A673 (cell line): ENCODE measurements around the gene LMCD1. TPM values are rescaled to one million over a fixed set of nuclear protein-coding genes. Genes with fewer than 3 reads are reported as not detected.

Experiments used
- BruUV-seq: library from RNA; stranded (reverse); fragments of 400-500 nt; replicated peaks from 2 replicates; lab custom pipeline; 2021; lab: Mats Ljungman, UMichigan
- CTCF ChIA-PET: fragments of 300-600 bp; sonication (Branson Sonifier 250); formaldehyde crosslinking; loops from one replicate; lab custom pipeline; 2022; ENCODE audit warnings: antibody characterized with exemption; lab: Charles Lee
- POLR2A ChIA-PET: fragments of 300-600 bp; sonication (Branson Sonifier 250); formaldehyde crosslinking; loops from one replicate; lab custom pipeline; 2022; ENCODE audit warnings: antibody characterized with exemption; ENCODE audit not compliant: low non-redundant PET; lab: Charles Lee
- DNase-seq: peaks from one replicate; pipeline ENCODE4 v3.0.0-alpha.2; 2015; ENCODE audit warnings: low spot score
- H3K27ac ChIP-seq: fragments of 200-600 bp; sonication (generic); 2 replicates; pipeline ENCODE4 v1.5.1; 2016; ENCODE audit warnings: mixed run types, low read depth, mild to moderate bottlenecking, mixed read lengths, antibody characterized with exemption, low read length; ENCODE audit not compliant: poor library complexity, severe bottlenecking
- H3K27me3 ChIP-seq: fragments of 200-600 bp; sonication (generic); replicated peaks from 2 replicates; pipeline ENCODE4 v1.6.1; 2017; ENCODE audit warnings: mixed run types, low read depth, mild to moderate bottlenecking, mixed read lengths, antibody characterized with exemption, low read length; ENCODE audit not compliant: insufficient read depth, poor library complexity
- H3K36me3 ChIP-seq: fragments of 200-600 bp; sonication (generic); 2 replicates; pipeline ENCODE4 v1.6.1; 2016; ENCODE audit warnings: mixed run types, mild to moderate bottlenecking, mixed read lengths, antibody characterized with exemption, low read length; ENCODE audit not compliant: insufficient read depth, poor library complexity, severe bottlenecking
- H3K4me1 ChIP-seq: fragments of 200-600 bp; sonication (generic); 2 replicates; pipeline ENCODE4 v1.6.1; 2017; ENCODE audit warnings: mixed run types, mild to moderate bottlenecking, mixed read lengths, antibody characterized with exemption, low read length; ENCODE audit not compliant: insufficient read depth, poor library complexity, severe bottlenecking
- H3K4me3 ChIP-seq: fragments of 200-600 bp; sonication (generic); 2 replicates; pipeline ENCODE4 v1.5.1; 2016; ENCODE audit warnings: low read depth, mixed run types, mild to moderate bottlenecking, mixed read lengths, low read length; ENCODE audit not compliant: poor library complexity, severe bottlenecking
- H3K9me3 ChIP-seq: fragments of 200-600 bp; sonication (generic); 2 replicates; pipeline ENCODE4 v1.6.1; 2016; ENCODE audit warnings: mixed run types, low read depth, mild to moderate bottlenecking, mixed read lengths, antibody characterized with exemption, low read length; ENCODE audit not compliant: poor library complexity, severe bottlenecking
- EZH2 ChIP-seq: fragments of 200-600 bp; sonication (generic); IDR thresholded peaks from 2 replicates; pipeline ENCODE4 v1.6.1; 2017; ENCODE audit warnings: borderline replicate concordance, low read depth, mild to moderate bottlenecking, mixed read lengths, antibody characterized with exemption, low read length; ENCODE audit not compliant: poor library complexity, severe bottlenecking
- intact Hi-C: fragments of 100-400 bp; cut with micrococcal nuclease; formaldehyde crosslinking; loops from one replicate; pipeline ENCODE4 v1.10.0; 2022; ENCODE audit not compliant: unreplicated experiment
- total RNA-seq: library from RNA; stranded (reverse); gene quantifications from 2 replicates; pipeline ENCODE4 v1.2.3, GENCODE V29; 2021
- TF ChIP-seq, protein P1 (sequence below): fragments of 300-800, 200-600 bp; sonication (generic); conservative IDR thresholded peaks from 2 replicates; pipeline ENCODE4 v1.5.1; 2017; ENCODE audit warnings: low read depth, mild to moderate bottlenecking, antibody characterized with exemption, low read length, moderate library complexity, mixed read lengths

The LMCD1 gene
- total RNA-seq, 1 experiment from 2014 or later = 4.3 TPM

DNA sequence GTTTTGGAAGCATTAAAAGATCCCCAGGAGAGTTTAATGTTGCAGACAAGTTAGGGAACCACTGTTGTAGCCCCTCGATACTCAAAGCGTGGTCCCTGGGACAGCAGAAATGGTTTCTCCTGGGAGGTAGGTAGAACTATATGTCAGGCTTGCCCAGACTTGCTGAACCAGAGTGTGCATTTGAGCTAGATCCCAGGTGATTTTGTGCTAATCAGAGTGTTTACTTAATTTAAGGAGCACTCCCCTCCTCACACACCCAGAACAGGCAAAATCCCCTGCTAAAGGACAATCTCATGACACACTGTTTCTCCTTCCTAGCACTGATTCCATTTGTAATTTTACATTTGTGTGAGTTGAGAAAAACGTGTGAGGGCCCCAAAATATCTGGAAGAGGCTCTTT is 24.3 kb downstream of the LMCD1 start:
- no peak for DNase-seq
- no peak overlapping the region for H3K4me3 ChIP-seq
- intact Hi-C loops = no loop called here
- ChIA-PET POLR2A (no interaction called here), CTCF (no interaction called here)
- TF ChIP-seq EZH2 = no peak
- TF ChIP-seq, protein P1, sequence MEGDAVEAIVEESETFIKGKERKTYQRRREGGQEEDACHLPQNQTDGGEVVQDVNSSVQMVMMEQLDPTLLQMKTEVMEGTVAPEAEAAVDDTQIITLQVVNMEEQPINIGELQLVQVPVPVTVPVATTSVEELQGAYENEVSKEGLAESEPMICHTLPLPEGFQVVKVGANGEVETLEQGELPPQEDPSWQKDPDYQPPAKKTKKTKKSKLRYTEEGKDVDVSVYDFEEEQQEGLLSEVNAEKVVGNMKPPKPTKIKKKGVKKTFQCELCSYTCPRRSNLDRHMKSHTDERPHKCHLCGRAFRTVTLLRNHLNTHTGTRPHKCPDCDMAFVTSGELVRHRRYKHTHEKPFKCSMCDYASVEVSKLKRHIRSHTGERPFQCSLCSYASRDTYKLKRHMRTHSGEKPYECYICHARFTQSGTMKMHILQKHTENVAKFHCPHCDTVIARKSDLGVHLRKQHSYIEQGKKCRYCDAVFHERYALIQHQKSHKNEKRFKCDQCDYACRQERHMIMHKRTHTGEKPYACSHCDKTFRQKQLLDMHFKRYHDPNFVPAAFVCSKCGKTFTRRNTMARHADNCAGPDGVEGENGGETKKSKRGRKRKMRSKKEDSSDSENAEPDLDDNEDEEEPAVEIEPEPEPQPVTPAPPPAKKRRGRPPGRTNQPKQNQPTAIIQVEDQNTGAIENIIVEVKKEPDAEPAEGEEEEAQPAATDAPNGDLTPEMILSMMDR = no peak
- BruUV-seq = no TSS peak
- no peaks in the 10 kb centered on the region for H3K9me3 ChIP-seq
- no peaks in the 10 kb centered on the region for H3K4me1 ChIP-seq
- H3K36me3 ChIP-seq = no peaks in the 10 kb centered on the region
- no peaks in the 10 kb centered on the region for H3K27me3 ChIP-seq
- H3K27ac ChIP-seq = no peak overlapping the region

DNA sequence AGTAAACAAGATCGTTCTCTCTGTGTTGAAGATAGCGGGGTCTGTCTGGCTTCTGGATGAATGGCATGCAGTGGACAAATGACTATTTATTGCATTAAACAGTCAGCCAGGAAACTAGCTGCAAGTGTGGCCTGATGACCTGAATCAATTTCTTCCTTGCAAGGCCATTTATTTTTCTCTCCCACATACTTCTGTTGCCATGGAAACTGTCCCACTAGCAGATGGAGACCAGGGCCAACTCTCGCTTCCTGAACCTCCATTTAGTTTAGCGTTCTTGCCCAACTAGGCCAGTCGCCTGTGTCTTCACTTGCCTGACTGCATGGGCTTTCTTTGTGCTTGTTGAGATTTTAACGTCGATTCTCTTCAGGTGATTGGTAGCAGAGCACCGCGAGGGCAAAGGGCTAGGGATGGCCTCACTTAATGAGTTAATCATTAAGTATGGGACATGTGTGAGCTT is 27.6 kb downstream of the LMCD1 start:
- Histone ChIP-seq H3K36me3 (no peaks in the 10 kb centered on the region), H3K27me3 (peaks cover 7% of the 10 kb centered on the region), H3K4me1 (no peaks in the 10 kb centered on the region), H3K9me3 (no peaks in the 10 kb centered on the region), H3K4me3 (no peak overlapping the region), H3K27ac (no peak overlapping the region)
- no peak for DNase-seq
- no TSS peak for BruUV-seq
- CTCF ChIA-PET = no interaction called here
- no peak for TF ChIP-seq EZH2
- TF ChIP-seq, protein P1 = no peak
- POLR2A ChIA-PET = no interaction called here
- intact Hi-C loops = no loop called here

DNA sequence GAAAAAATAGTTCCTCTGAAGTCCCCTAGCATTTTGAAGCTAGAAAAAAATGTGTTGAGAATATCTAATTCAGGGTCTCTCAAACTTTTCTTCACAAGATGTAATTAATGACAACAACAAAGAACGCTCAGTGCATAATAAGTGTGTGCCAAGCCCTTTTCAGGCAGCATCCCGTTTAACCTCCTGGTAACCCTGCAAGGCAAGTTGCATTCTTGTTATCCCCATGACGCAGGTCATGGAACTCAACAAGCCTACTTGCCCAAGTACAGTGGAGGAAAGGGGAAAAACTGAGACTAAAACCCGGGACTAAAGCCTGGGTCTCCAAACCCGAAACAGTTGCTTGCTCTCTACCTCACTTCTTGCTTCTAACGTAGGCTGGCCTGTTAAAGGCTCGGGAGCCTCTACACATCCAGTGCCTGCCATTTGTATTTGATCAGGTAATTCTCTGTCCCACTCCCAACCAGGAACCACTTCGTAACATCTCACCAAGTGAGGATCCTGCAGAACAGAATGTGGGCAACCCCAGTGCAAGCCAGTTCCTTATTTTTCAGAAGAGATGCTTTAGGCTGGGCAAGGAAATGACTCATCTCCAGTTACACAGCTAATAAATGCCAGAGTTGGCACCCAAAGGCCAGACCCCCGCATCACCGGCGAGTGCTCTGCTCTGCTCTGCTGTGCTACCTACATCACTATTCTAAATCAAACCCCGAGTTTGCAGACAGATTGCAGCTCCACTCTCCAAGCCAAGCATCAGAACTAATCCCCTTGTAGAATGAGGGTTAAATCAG is 28.3 kb downstream of the LMCD1 start:
- POLR2A ChIA-PET = no interaction called here
- Histone ChIP-seq H3K4me3 (no peak overlapping the region), H3K27me3 (peaks cover 7% of the 10 kb centered on the region), H3K27ac (no peak overlapping the region), H3K4me1 (no peaks in the 10 kb centered on the region), H3K9me3 (no peaks in the 10 kb centered on the region), H3K36me3 (no peaks in the 10 kb centered on the region)
- BruUV-seq = no TSS peak
- peak; percentile 21 for DNase-seq
- CTCF ChIA-PET = no interaction called here
- intact Hi-C loops = no loop called here
- TF ChIP-seq EZH2 = no peak
- TF ChIP-seq, protein P1 = no peak
